Activated CD4-positive, alpha-beta T cell treated with anti-CD3 and anti-CD28 coated beads, Interleukin-2, Interleukin-4, amounts not matched to agents 100 ng/mL and 50 ng/mL, durations not matched to agents 16 hours and 8 hours (primary cell): ENCODE results near the gene SEC14L6.
"Not testable (repeated sequence)": the region's sequence is repeated elsewhere in the genome, so short reads cannot be mapped to it uniquely, and the experiment has no call there.

ENCODE experiments used
- DNase-seq: peaks from one replicate; pipeline ENCODE4 v3.0.0-alpha.2; 2020; ENCODE audit warnings: low spot score

The SEC14L6 gene

DNA sequence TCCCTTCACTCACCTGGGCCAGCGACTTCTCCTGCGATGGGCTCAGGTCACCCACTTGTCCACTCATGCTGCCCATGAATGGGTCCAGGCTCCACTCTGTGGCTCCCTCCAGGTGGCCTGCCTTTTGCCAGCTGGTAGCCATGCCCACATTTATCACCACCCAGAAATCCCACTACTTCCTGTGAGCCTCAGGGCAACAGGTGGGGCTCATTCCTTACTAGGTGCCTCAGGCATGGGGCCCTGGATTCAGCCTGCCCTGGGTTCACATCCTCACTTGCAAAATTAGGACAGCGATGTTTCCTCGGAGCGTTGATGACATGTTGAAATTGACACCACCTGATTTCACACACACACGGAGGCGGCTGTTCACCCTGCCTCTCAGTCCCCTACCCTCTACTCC is at the start of gene SEC14L6:
TSS of gene SEC14L6 (minus strand) at position 126 of the 400 bp plus-strand sequence. CDS start at position 67, 59 bp downstream.
- no peak for DNase-seq

- DNase-seq = no peak
These were observed 49.7 kb upstream of the SEC14L6 start for GRCh38 chr22:30596199-30596598.

DNA sequence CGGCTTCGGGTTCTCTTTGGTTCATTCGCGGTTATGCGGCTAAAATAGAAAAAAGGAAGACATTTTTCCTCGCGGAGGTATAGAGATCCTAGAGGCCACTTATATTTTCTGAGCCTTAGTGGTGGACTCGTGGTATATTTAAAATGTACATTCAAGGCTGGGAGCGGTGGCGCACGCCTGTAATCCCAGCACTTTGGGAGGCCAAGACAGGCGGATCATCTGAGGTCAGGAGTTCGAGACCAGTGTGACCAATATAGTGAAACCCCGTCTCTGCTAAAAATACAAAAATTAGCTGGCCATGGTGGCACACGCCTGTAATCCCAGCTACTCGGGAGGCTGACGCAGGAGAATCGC is 45.8 kb upstream of the SEC14L6 start:
- not testable (repeated sequence) for DNase-seq

- peak; percentile 96 for DNase-seq
These were observed 45.2 kb upstream of the SEC14L6 start, which contains the start of gene PES1 for GRCh38 chr22:30591588-30592359. TSS of gene PES1 (minus strand) at chr22:30591910. CDS start at chr22:30591833, 77 bp downstream.

DNA sequence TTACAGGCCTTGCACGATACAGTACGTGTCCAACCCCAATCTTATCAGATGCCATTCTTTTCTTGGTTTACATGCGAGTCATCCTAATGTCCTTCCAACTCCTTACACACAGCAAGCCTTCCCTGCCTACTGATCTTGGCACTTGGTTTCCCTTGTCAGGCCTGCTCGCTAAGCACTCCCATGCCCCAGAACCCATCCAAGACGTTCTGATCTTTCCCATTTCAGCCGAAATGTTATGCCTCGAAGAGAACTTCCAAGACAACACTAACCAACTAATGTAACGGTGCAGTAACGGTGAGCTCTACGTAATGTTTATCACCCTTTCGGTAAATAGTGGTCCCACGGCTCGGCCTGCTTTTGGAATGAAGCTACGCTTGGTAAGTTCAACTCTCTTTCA is 44.6 kb upstream of the SEC14L6 start:
- DNase-seq = peak; percentile 6

GRCh38 chr22:30586414-30586813 is 39.9 kb upstream of the SEC14L6 start:
- no peak for DNase-seq

DNA sequence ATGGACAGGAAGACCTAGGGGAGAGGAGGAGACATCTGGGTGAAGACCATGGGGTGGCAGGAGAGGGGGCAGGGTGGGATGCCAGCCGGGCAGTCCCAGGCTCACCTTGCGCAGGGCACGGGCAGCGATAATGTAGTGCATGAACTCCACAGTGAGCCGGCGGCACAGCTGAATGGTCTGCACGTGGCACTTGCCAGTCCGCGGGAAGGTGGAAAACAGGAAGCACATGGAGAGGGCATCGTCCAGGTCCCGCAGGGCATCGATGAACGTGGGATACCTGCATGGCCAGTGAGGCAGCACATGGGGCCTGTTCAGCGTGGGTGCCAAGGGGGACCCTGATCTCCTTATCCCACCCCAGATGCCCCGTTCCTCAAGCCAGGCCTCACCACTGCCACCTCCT is 37.9 kb upstream of the SEC14L6 start:
- DNase-seq = no peak

DNA sequence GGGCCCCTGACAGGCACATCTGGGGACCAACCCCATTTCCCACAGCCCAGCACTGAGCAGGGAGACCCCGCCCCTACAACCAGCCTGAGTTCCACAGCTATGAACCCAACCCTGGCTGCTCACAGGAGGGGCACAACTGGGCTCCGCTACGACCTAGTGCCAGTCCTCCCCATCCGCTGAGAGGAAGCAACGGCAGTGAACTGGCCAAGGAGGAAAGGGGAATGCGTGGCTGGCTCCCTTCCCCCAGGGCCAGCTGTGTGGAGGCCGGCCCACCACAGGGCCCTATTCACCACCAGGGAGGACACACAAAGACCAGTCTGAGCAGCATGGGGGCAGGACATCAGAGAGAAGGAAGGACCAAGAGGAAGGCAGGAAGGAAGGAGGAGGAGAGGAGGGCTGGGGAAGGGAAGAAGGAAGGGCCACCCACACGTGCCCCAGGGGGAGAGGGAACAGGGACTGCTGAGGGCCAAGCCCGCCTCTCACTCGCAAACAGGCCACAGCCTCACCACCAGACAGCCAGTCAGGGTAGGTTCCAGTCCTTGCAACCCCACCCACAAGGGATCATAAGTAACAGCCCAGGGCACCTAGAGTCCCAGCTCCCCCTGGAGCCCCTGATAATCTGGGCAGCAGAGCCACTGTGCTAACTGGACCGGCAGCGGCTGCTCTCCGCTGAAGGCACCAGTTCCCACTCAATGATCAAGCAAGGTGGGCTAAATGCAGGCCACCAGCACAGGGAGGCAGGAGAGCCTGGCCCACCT is 36.4 kb upstream of the SEC14L6 start:
- no peak for DNase-seq

DNA sequence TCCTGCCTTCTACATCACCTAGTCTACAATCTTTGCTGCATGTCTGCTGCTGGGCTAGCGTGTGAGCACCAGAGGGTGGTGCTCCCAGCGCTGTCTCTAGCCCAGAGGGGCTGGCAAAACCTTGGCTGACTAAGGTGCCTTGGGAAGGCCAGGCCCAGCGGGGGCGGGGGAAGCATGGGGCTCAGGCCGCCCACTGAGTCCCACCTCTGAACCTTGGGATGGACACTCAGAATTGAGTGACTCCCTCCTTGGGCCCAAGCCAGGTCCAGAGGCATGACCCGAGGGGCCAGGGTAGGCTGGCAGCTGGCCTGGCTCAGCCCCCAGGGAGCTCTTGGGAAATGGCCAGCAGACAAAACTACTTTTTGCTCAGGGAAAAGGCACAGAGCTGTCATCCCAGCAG is 35.5 kb upstream of the SEC14L6 start:
- no peak for DNase-seq

DNA sequence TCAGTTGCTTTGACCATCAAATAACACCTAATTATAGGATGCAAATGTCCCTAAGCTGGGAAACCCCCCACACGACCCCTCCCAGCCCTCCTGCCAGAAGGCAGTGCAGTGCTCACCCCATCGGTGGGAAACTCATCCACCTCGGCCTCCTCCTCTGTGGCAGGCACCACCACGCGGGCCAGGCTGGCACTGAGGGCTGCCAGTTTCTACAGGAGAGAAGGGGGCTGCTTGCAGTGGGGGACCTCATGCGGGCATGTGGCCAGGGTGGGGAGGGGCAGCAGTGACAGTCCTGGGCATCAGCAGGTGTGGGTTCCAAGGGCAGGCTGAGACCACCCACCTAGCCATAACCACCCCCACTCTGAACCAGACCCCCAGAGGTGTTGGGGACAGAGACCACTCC is 34.4 kb upstream of the SEC14L6 start:
- no peak for DNase-seq

GRCh38 chr22:30578481-30578880 is 31.9 kb upstream of the SEC14L6 start:
- no peak for DNase-seq

DNA sequence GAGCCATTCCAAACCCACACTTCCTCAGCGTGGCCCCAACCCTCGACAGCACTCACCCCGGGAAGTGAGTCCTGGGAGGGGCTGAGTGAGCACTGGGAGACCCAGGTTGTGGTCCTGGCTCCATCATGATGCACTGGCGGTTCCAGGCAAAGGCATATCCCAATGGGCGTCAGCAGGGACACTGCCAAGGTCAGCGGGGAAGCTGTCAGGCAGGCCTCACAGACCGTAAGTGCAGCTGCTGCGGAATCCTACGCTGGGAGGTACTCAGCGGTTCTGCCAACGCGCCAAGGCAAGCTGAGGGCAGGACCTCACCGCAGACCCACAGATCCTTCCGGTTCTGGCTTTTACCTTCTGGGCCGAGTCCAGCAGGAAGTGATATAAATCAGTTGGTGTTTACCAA is 29.3 kb upstream of the SEC14L6 start:
- no peak for DNase-seq

DNA sequence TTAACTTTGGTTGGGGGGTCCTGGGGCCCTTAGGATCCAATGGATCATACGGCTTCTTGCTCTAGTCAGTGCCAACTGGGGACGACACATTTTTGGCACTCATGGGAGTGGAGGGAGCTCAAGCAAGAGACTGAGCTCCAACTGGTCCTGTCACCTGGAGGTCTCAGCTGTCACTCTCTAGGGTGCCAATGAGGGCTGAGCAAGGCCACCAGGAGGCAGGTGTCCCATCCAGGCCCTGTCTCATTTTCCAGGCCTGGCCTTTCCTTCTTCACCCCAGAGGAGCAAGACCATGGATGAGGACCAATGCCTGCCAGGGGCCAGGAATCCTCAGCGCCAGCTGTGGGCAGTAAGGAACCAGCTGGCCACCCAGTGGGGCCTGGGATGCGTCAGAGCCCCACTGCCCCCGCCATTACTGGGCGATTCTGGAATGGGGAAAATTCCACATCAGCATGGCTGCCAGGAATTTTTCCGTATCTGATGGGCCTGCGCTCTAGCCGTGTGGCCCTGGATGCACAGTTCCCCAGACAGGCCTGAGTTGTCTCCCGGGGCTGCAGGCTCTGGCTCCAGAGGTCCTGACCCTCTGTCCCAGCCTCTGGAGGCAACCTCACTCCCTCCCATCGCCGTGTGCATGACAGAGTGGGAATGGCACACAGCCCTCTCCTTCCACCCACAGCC is 28.6 kb upstream of the SEC14L6 start:
- no peak for DNase-seq

GRCh38 chr22:30574095-30574981 is 27.8 kb upstream of the SEC14L6 start, which contains the start of gene GAL3ST1:
TSS of gene GAL3ST1 (minus strand) at chr22:30574665. CDS start at chr22:30557392, 17,273 bp downstream.
- DNase-seq = no peak

DNA sequence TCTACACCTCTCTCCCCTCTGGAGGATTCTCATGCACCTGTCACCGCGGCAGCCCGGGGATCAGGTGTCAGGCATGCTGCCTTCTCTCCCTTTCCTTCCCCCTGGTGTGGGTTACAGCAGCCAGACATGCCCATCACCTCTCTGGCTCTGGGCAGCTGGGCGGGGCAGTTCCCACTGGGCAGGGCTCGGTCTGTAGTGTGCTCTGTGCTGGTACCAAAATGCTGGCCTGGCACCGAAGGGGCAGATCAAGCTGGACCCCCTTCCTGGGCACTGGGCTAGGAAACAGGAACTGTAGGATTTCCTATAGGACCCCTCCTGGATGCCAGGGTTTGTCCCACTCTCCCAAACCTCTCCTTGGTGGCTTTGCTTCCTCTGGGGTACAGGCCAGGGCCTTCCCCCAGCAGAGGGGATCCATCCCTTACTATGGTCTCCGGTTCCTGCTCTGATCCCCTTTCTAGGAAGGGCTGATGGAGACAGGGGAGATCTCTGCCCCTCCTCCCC is 27.1 kb upstream of the SEC14L6 start:
- no peak for DNase-seq

DNA sequence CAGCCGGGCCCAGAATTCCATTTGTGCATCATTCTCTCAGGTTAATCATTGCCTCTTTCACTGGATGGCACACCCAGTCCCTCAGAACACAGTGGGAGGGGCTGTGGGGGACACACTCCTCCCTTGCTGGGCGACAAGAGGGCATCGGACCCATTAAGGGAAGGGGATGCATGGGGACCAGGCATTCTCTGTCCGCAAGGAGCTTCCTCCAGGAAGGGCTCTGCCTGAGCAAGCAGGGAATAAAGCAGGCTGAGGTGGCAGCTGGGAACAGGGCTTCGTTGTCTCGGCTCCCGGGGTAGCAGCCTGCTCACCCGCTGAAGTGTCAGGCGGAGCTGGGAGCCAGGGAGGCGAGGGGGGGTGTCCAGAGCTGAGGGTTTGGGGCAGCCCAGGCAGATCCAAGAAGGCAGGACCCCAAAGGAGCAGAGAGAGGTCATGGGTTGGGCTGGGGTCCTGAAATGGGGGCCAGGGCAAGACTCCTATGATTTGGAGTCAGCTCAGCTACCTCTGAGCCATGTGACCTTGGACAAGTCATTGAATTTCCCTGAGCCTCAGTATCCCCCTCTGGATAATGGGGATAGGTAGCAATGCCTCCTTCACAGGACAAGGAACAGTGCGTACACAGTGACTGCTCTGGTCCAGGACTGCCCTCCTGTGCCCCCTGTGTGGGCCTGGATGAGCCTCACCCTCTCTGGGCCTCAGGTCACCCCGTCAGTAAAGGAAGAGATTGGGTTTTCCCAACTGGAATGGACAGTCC is 26.5 kb upstream of the SEC14L6 start:
- DNase-seq = no peak

- DNase-seq = no peak
These were observed 25.7 kb upstream of the SEC14L6 start for GRCh38 chr22:30572210-30572609.

GRCh38 chr22:30569674-30570202 is 23.2 kb upstream of the SEC14L6 start:
- no peak for DNase-seq

- DNase-seq = no peak
These were observed 21.7 kb upstream of the SEC14L6 start for GRCh38 chr22:30568137-30568805.

- DNase-seq = not testable (repeated sequence)
These were observed 20.7 kb upstream of the SEC14L6 start for GRCh38 chr22:30567277-30567676.
